ENCODE measurements around the gene DDX24.

The DDX24 gene

GRCh38 chr14:93998871-93999403, 82.1 kb downstream of the DDX24 start:
- Mint-ChIP-seq H3K27ac (no peak overlapping the region), H3K36me3 (ENCODE audit: low read depth) (no peaks in the 10 kb centered on the region), H3K27me3 (ENCODE audit: low read depth) (peaks cover 27% of the 10 kb centered on the region), H3K4me3 (no peak overlapping the region), H3K4me1 (peaks cover 21% of the 10 kb centered on the region), H3K9me3 (no peaks in the 10 kb centered on the region)
- TF ChIP-seq CTCF (IDR thresholded peaks at IDR 0.05; ENCODE audit: unreplicated experiment in 3 of 3), result no peak
